ENCODE data around the gene RELN. TPM values are rescaled to one million over a fixed set of nuclear protein-coding genes. Genes with fewer than 3 reads are reported as not detected.

Gene RELN
- total RNA-seq, 2 donors from 2014 or later, result 2.6 to 3.0 TPM

DNA sequence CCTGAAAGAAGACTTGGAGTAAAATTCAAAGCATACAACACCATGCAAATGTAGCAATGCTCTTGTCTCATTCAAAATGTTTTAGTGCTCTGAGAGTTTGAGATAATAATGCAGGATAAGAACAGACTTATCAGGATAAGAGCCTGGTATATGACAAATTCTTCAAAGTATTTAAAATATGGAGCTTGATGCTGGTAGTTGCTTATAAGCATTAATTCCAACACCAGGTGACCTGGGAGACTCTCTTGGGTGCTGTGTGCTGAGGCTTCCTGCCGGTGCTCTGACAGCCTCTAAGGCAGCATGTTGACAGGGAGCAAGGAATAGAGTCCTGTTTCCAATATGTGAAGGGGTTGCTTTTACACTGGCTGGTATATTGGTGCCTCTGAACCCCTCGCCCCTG lies 508.7 kb downstream of the RELN start:
- 56% methylated on average over 2 of the region's 2 CpGs for WGBS
- Histone ChIP-seq H3K4me3 (no peak overlapping the region), H3K27me3 (replicated peaks; ENCODE audit: insufficient read depth) (no peaks in the 10 kb centered on the region), H3K9me3 (no peaks in the 10 kb centered on the region), H3K36me3 (no peaks in the 10 kb centered on the region), H3K27ac (no peak overlapping the region), H3K4me1 (replicated peaks) (no peaks in the 10 kb centered on the region)
- no peak for TF ChIP-seq POLR2AphosphoS5 (IDR thresholded peaks at IDR 0.05)
- TF ChIP-seq POLR2A (IDR thresholded peaks at IDR 0.05), result no peak
- TF ChIP-seq CTCF (IDR thresholded peaks at IDR 0.05), result no peak
- no peak for DNase-seq (ENCODE audit: low spot score)
- intact Hi-C loops (cut with DNase I), result no loop called here

GRCh38 chr7:103474956-103475355 lies 514.5 kb downstream of the RELN start:
- 42% methylated on average over 5 of the region's 5 CpGs for WGBS
- Histone ChIP-seq H3K4me3 (no peak overlapping the region), H3K27ac (no peak overlapping the region), H3K4me1 (replicated peaks) (no peaks in the 10 kb centered on the region), H3K9me3 (no peaks in the 10 kb centered on the region), H3K27me3 (replicated peaks; ENCODE audit: insufficient read depth) (no peaks in the 10 kb centered on the region), H3K36me3 (no peaks in the 10 kb centered on the region)
- TF ChIP-seq CTCF (IDR thresholded peaks at IDR 0.05) (no peak), POLR2AphosphoS5 (IDR thresholded peaks at IDR 0.05) (no peak), POLR2A (IDR thresholded peaks at IDR 0.05) (no peak)
- intact Hi-C loops (cut with DNase I), result no loop called here
- no peak for DNase-seq (ENCODE audit: low spot score)

GRCh38 chr7:103469095-103469948 lies 520.1 kb downstream of the RELN start:
- 77% methylated on average over 4 of the region's 4 CpGs for WGBS

GRCh38 chr7:103466814-103467213 lies 522.6 kb downstream of the RELN start:
- intact Hi-C loops (cut with DNase I), result no loop called here
- Histone ChIP-seq H3K27ac (no peak overlapping the region), H3K36me3 (no peaks in the 10 kb centered on the region), H3K27me3 (replicated peaks; ENCODE audit: insufficient read depth) (no peaks in the 10 kb centered on the region), H3K9me3 (no peaks in the 10 kb centered on the region), H3K4me3 (no peak overlapping the region), H3K4me1 (replicated peaks) (no peaks in the 10 kb centered on the region)
- no peak for DNase-seq (ENCODE audit: low spot score)
- WGBS, result 44% methylated on average over 3 of the region's 3 CpGs
- TF ChIP-seq POLR2AphosphoS5 (IDR thresholded peaks at IDR 0.05) (no peak), POLR2A (IDR thresholded peaks at IDR 0.05) (no peak), CTCF (IDR thresholded peaks at IDR 0.05) (no peak)

More at GRCh38 chr7:103469095-103469948, 520.1 kb downstream of the RELN start:
- TF ChIP-seq CTCF (IDR thresholded peaks at IDR 0.05) (no peak), POLR2AphosphoS5 (IDR thresholded peaks at IDR 0.05) (no peak), POLR2A (IDR thresholded peaks at IDR 0.05) (no peak)
- Histone ChIP-seq H3K27me3 (replicated peaks; ENCODE audit: insufficient read depth) (no peaks in the 10 kb centered on the region), H3K4me3 (no peak overlapping the region), H3K27ac (no peak overlapping the region), H3K4me1 (replicated peaks) (no peaks in the 10 kb centered on the region), H3K9me3 (no peaks in the 10 kb centered on the region), H3K36me3 (no peaks in the 10 kb centered on the region)
- intact Hi-C loops (cut with DNase I), result no loop called here
- no peak for DNase-seq (ENCODE audit: low spot score)

GRCh38 chr7:103462358-103462757 lies 527.1 kb downstream of the RELN start:
- Histone ChIP-seq H3K36me3 (no peaks in the 10 kb centered on the region), H3K9me3 (no peaks in the 10 kb centered on the region), H3K27ac (no peak overlapping the region), H3K4me3 (no peak overlapping the region), H3K4me1 (replicated peaks) (no peaks in the 10 kb centered on the region), H3K27me3 (replicated peaks; ENCODE audit: insufficient read depth) (no peaks in the 10 kb centered on the region)
- no peak for TF ChIP-seq POLR2A (IDR thresholded peaks at IDR 0.05)
- TF ChIP-seq POLR2AphosphoS5 (IDR thresholded peaks at IDR 0.05), result no peak
- TF ChIP-seq CTCF (IDR thresholded peaks at IDR 0.05), result no peak
- DNase-seq (ENCODE audit: low spot score), result no peak
- WGBS, result 75% methylated on average over 7 of the region's 7 CpGs
- intact Hi-C loops (cut with DNase I), result no loop called here
